MM.1S (cell line): ENCODE measurements around the gene ZFHX3.

Experiments used
- DNase-seq: peaks from one replicate; pipeline ENCODE4 v3.0.0-alpha.2; 2015
- H2AFZ ChIP-seq: fragments of 300-600 bp; sonication (generic); 2 replicates; pipeline ENCODE4 v1.6.0; 2016; ENCODE audit warnings: antibody characterized with exemption, low read length
- H3F3A ChIP-seq: fragments of 300-600 bp; sonication (generic); 2 replicates; pipeline ENCODE4 v1.6.1; 2016; ENCODE audit warnings: mild to moderate bottlenecking, antibody characterized with exemption, low read length, moderate library complexity, mixed read lengths; ENCODE audit not compliant: insufficient read depth
- H3K27ac ChIP-seq: fragments of 300-600 bp; sonication (generic); 2 replicates; pipeline ENCODE4 v1.5.1; 2016; ENCODE audit warnings: mild to moderate bottlenecking, low read length
- H3K27me3 ChIP-seq: fragments of 300-600 bp; sonication (generic); replicated peaks from 2 replicates; pipeline ENCODE4 v1.6.0; 2016; ENCODE audit warnings: low read length; ENCODE audit not compliant: insufficient read depth
- H3K36me3 ChIP-seq: fragments of 300-600 bp; sonication (generic); replicated peaks from 2 replicates; pipeline ENCODE4 v1.6.1; 2016; ENCODE audit warnings: mild to moderate bottlenecking, low read length, mixed read lengths; ENCODE audit not compliant: insufficient read depth
- H3K4me1 ChIP-seq: fragments of 300-600 bp; sonication (generic); 2 replicates; pipeline ENCODE4 v1.6.1; 2016; ENCODE audit warnings: low read length, mixed read lengths
- H3K4me2 ChIP-seq: fragments of 300-600 bp; sonication (generic); 2 replicates; pipeline ENCODE4 v1.6.0; 2016; ENCODE audit warnings: low read depth, low read length
- H3K4me3 ChIP-seq: fragments of 300-600 bp; sonication (generic); 2 replicates; pipeline ENCODE4 v1.5.1; 2016; ENCODE audit warnings: low read length, mixed read lengths
- H3K79me2 ChIP-seq: fragments of 300-600 bp; sonication (generic); 2 replicates; pipeline ENCODE4 v1.6.1; 2016; ENCODE audit warnings: mixed run types, low read length, mixed read lengths
- H3K9ac ChIP-seq: fragments of 300-600 bp; sonication (generic); 2 replicates; pipeline ENCODE4 v1.6.1; 2016; ENCODE audit warnings: low read length, mixed read lengths
- H3K9me2 ChIP-seq: fragments of 300-600 bp; sonication (generic); replicated peaks from 2 replicates; pipeline ENCODE4 v1.6.1; 2016; ENCODE audit warnings: mild to moderate bottlenecking, low read length, mixed read lengths; ENCODE audit not compliant: insufficient read depth
- H3K9me3 ChIP-seq: fragments of 300-600 bp; sonication (generic); replicated peaks from 2 replicates; pipeline ENCODE4 v1.6.1; 2016; ENCODE audit warnings: mild to moderate bottlenecking, low read length, mixed read lengths; ENCODE audit not compliant: insufficient read depth
- H4K20me1 ChIP-seq: fragments of 300-600 bp; sonication (generic); 2 replicates; pipeline ENCODE4 v1.6.1; 2016; ENCODE audit warnings: mild to moderate bottlenecking, low read length, moderate library complexity, mixed read lengths; ENCODE audit not compliant: insufficient read depth
- EZH2 ChIP-seq: fragments of 300-600 bp; sonication (generic); optimal IDR thresholded peaks from 2 replicates; pipeline ENCODE3; 2017; ENCODE audit warnings: low read depth, mild to moderate bottlenecking, antibody characterized with exemption, low read length, mixed read lengths
- EZH2phosphoT487 ChIP-seq: fragments of 300-600 bp; sonication (generic); IDR thresholded peaks from 2 replicates; pipeline ENCODE4 v1.6.1; 2018; ENCODE audit warnings: antibody characterized with exemption, low read length
- TF ChIP-seq, protein P1 (sequence below): fragments of 300-600 bp; sonication (generic); IDR thresholded peaks from 2 replicates; pipeline ENCODE4 v1.5.1; 2016; ENCODE audit warnings: antibody characterized with exemption, low read length, mixed read lengths

The ZFHX3 gene

DNA sequence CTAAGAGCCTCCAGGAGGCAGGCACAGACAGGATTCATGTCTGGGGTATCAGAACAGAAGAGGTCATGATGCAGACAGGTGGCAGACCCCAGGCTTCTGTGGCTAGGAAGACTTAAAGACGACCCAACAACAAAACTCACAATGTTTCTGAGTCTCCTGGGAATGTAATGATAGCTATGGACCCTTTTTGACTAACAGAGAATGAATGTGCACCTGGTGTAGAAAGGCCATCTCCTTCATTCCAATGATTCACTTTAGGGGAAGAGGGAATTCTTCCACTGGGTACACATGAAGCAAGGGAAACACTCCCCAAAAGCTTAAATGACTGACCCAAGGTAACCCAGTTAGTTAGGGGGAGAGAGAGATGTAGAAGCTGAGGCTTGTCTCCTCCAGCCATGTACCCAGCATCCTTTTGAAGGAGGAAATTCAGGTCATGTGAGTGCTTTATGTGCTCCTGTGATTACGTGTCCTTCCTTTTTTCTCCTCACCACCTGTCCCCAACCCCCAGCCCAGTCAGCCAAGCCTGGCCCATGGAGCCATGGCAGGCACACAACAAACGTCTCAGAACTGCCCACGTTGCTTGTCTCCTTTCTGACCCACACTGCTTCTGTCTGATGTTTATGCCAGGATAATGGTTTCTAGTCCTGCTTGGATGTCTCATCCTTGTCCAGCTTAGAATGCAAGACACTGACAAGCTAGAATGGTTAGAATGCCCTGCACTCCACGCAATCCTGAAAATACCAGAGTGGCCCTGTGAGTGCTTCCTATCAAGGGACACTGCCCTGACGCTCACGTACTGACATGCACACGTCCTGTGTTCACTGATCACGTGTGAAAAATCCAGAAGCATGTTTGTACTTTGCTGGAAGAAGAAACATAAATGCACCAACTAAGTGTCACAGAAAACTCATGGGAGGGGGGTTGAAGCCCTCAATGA lies 156.4 kb downstream of the ZFHX3 start:
- H3K4me1 ChIP-seq, result no peaks in the 10 kb centered on the region
- H3K9me2 ChIP-seq, result no peaks in the 10 kb centered on the region
- H3K4me2 ChIP-seq, result no peak overlapping the region
- no peak overlapping the region for H3K27ac ChIP-seq
- TF ChIP-seq, protein P1, sequence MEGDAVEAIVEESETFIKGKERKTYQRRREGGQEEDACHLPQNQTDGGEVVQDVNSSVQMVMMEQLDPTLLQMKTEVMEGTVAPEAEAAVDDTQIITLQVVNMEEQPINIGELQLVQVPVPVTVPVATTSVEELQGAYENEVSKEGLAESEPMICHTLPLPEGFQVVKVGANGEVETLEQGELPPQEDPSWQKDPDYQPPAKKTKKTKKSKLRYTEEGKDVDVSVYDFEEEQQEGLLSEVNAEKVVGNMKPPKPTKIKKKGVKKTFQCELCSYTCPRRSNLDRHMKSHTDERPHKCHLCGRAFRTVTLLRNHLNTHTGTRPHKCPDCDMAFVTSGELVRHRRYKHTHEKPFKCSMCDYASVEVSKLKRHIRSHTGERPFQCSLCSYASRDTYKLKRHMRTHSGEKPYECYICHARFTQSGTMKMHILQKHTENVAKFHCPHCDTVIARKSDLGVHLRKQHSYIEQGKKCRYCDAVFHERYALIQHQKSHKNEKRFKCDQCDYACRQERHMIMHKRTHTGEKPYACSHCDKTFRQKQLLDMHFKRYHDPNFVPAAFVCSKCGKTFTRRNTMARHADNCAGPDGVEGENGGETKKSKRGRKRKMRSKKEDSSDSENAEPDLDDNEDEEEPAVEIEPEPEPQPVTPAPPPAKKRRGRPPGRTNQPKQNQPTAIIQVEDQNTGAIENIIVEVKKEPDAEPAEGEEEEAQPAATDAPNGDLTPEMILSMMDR, result no peak
- DNase-seq, result no peak
- no peak overlapping the region for H2AFZ ChIP-seq
- H3K9ac ChIP-seq, result no peak overlapping the region
- no peaks in the 10 kb centered on the region for H3K36me3 ChIP-seq
- H3K79me2 ChIP-seq, result no peaks in the 10 kb centered on the region
- H3K27me3 ChIP-seq, result no peaks in the 10 kb centered on the region
- H3K9me3 ChIP-seq, result no peaks in the 10 kb centered on the region
- H3K4me3 ChIP-seq, result no peak overlapping the region
- H4K20me1 ChIP-seq, result no peaks in the 10 kb centered on the region
- no peaks in the 10 kb centered on the region for H3F3A ChIP-seq

DNA sequence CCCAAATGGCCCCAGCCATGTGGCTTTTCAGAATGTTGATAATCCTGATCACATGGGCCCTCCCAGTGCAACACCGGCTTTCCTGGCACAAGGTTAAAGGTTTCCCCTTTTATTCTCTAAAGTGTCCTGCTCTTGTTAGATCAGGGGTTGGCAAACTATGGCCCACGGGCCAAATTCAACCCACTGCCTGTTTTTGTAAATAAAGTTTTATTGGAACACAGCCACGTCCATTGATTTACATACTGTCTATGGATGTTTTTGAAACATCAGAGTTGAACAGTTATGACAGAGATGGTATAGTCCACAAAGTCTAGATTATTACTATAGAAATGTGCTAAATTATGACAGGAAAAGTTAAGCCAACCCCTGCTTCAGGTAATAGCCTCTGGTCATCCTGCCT lies 157.3 kb downstream of the ZFHX3 start:
- no peak for DNase-seq
- H3F3A ChIP-seq, result no peaks in the 10 kb centered on the region
- H4K20me1 ChIP-seq, result no peaks in the 10 kb centered on the region
- no peaks in the 10 kb centered on the region for H3K36me3 ChIP-seq
- no peaks in the 10 kb centered on the region for H3K9me2 ChIP-seq
- no peak overlapping the region for H3K27ac ChIP-seq
- no peak overlapping the region for H3K9ac ChIP-seq
- H3K4me1 ChIP-seq, result no peaks in the 10 kb centered on the region
- H3K27me3 ChIP-seq, result no peaks in the 10 kb centered on the region
- no peaks in the 10 kb centered on the region for H3K79me2 ChIP-seq
- H3K4me3 ChIP-seq, result no peak overlapping the region
- no peak for TF ChIP-seq EZH2
- TF ChIP-seq EZH2phosphoT487, result no peak
- TF ChIP-seq, protein P1, result no peak
- H2AFZ ChIP-seq, result no peak overlapping the region
- no peak overlapping the region for H3K4me2 ChIP-seq
- no peaks in the 10 kb centered on the region for H3K9me3 ChIP-seq

DNA sequence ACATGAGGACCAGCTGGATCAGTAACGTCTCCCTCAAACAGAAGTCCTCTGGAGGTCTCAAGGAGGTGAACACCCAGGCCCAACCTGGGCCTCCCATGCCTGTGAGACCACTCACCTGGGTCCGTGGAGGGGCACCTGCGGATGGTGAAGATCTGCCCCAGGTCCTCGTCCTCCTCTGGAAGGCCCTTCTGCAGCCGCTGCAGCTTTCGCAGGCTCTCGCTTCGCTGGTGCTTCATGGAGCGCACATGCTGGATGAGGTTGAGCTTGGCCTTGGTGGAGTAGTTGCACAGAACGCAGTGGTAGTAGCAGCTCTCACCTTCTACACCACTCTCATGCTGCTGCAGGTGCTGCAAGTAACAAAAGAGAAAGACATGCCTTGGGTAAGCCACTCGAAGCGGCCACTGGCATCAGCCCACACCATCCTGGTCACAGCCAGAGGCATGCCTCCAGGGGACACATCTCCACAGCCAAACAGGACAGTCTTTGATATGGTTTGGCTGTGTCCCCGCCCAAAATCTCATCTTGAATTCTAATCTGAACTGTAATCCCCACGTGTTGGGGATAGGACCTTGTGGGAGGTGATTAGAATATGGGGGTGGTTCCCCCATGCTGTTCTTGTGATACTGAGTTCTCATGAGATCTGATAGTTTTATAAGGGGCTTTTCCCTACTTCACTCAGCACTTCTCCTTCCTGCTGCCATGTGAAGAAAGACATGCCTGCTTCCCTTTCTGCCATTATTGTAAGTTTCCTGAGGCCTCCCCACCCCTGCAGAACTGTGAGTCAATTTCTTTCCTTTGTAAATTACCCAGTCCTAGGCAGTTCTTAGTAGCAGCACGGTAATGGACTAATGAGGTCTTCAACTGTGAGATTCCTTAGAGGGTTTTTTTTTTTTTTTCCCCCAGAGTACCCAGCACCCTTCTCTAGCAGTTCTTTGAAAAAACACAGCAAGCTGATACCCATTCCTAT lies 158.0 kb downstream of the ZFHX3 start:
- no peaks in the 10 kb centered on the region for H3K27me3 ChIP-seq
- no peak for DNase-seq
- H2AFZ ChIP-seq, result no peak overlapping the region
- H3K9ac ChIP-seq, result no peak overlapping the region
- no peak overlapping the region for H3K27ac ChIP-seq
- no peaks in the 10 kb centered on the region for H3F3A ChIP-seq
- no peaks in the 10 kb centered on the region for H4K20me1 ChIP-seq
- no peak for TF ChIP-seq EZH2phosphoT487
- H3K9me2 ChIP-seq, result no peaks in the 10 kb centered on the region
- no peaks in the 10 kb centered on the region for H3K4me1 ChIP-seq
- H3K4me2 ChIP-seq, result no peak overlapping the region
- H3K79me2 ChIP-seq, result no peaks in the 10 kb centered on the region
- no peaks in the 10 kb centered on the region for H3K9me3 ChIP-seq
- no peak overlapping the region for H3K4me3 ChIP-seq
- no peaks in the 10 kb centered on the region for H3K36me3 ChIP-seq
